ENCODE results near the gene PRR18. TPM values are rescaled to one million over a fixed set of nuclear protein-coding genes. Genes with fewer than 3 reads are reported as not detected.

The PRR18 gene
- total and polyA plus RNA-seq, 4 donors = 0.33 to 2.9 (median 0.87) TPM

DNA sequence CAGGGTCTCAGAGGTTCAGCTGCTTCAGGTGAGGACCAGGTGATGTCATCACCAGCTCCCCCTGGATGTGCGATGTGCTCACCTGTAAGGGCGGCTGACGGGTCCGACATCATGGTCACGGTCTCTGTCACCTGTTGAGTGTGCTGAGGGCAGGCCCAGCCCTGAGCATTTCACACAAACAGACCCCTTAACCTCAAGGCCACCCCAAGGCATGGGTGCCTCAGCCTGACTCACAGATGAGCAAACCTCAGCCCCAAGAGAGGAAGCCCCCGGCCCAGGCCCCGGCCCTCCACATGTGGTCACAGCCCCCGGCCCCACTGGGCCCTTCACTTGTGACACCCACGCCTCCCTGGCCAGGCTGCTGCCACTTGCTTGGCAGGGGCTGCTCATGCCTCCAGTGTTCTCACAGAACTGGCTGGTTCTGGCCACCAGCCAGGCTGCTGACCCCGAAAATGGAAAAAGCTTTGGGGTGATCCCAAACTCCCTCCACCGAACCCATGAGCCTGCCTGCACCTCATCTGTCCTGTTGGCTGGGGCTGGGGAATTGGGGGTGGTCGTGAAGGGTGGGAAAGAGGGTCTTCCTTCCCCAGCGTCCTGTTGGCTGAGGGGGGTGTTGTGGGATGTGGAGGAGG is 33.3 kb downstream of the PRR18 start:
- no peak overlapping the region for H3K4me3 ChIP-seq
- WGBS, 2 donors = 73 to 84% methylated on average over 13 of the region's 13 CpGs
- no peaks in the 10 kb centered on the region for H3K4me1 ChIP-seq (ENCODE audit: control insufficient read depth in 5 of 5, insufficient read depth in 5 of 5, low read length in 5 of 5)
- no peaks in the 10 kb centered on the region for H3K36me3 ChIP-seq (ENCODE audit: control insufficient read depth in 4 of 4, insufficient read depth in 4 of 4, low read length in 4 of 4)
- ATAC-seq (ENCODE audit: insufficient read depth, low FRiP score) = no peak
- H3K9ac ChIP-seq (ENCODE audit: insufficient read depth in 1 of 2, low read length in 2 of 2) = no peak overlapping the region
- DNase-seq = no peak
- no peaks in the 10 kb centered on the region for H3K9me3 ChIP-seq (ENCODE audit: control insufficient read depth in 4 of 4, insufficient read depth in 3 of 4, low read length in 3 of 4)
- TF ChIP-seq, protein P1, sequence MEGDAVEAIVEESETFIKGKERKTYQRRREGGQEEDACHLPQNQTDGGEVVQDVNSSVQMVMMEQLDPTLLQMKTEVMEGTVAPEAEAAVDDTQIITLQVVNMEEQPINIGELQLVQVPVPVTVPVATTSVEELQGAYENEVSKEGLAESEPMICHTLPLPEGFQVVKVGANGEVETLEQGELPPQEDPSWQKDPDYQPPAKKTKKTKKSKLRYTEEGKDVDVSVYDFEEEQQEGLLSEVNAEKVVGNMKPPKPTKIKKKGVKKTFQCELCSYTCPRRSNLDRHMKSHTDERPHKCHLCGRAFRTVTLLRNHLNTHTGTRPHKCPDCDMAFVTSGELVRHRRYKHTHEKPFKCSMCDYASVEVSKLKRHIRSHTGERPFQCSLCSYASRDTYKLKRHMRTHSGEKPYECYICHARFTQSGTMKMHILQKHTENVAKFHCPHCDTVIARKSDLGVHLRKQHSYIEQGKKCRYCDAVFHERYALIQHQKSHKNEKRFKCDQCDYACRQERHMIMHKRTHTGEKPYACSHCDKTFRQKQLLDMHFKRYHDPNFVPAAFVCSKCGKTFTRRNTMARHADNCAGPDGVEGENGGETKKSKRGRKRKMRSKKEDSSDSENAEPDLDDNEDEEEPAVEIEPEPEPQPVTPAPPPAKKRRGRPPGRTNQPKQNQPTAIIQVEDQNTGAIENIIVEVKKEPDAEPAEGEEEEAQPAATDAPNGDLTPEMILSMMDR (IDR thresholded peaks at IDR 0.05; ENCODE audit: control extremely low read depth, extremely low read depth) = no peak
- H3K27me3 ChIP-seq (ENCODE audit: control insufficient read depth in 3 of 3, insufficient read depth in 3 of 3, low read length in 2 of 3) = peaks cover 0 to 11% (median 3%) of the 10 kb centered on the region in 3 donors
- H3K27ac ChIP-seq (ENCODE audit: low read depth in 1 of 2, low read length in 1 of 2) = no peak overlapping the region

DNA sequence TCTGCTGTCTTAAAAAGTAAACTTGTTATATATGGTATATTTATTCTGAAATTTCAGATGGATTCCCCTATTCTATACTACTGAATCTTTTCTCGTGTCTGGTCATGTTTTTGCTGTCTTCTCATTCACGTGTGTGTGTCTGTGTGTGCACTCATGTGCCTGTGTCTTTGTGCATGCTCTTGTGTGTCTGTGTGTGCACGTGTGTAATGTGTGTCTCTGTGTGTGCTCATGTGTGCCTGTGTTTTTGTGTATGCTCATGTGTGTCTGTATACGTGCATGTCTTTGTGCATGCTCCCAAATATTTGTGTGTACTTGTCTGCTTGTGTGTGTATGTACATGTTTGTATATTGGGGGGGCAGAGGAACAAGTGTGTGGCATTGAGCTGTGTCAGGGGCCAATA is 34.0 kb downstream of the PRR18 start:
- no peak for DNase-seq
- H3K4me1 ChIP-seq (ENCODE audit: control insufficient read depth in 5 of 5, insufficient read depth in 5 of 5, low read length in 5 of 5) = no peaks in the 10 kb centered on the region
- no peaks in the 10 kb centered on the region for H3K36me3 ChIP-seq (ENCODE audit: control insufficient read depth in 4 of 4, insufficient read depth in 4 of 4, low read length in 4 of 4)
- H3K9ac ChIP-seq (ENCODE audit: insufficient read depth in 1 of 2, low read length in 2 of 2) = no peak overlapping the region
- H3K4me3 ChIP-seq = no peak overlapping the region
- TF ChIP-seq, protein P1 (IDR thresholded peaks at IDR 0.05; ENCODE audit: control extremely low read depth, extremely low read depth) = no peak
- no peaks in the 10 kb centered on the region for H3K9me3 ChIP-seq (ENCODE audit: control insufficient read depth in 4 of 4, insufficient read depth in 3 of 4, low read length in 3 of 4)
- ATAC-seq (ENCODE audit: insufficient read depth, low FRiP score) = no peak
- peaks cover 0 to 9% (median 6%) of the 10 kb centered on the region in 3 donors for H3K27me3 ChIP-seq (ENCODE audit: control insufficient read depth in 3 of 3, insufficient read depth in 3 of 3, low read length in 2 of 3)
- H3K27ac ChIP-seq (ENCODE audit: low read depth in 1 of 2, low read length in 1 of 2) = no peak overlapping the region
- WGBS, 2 donors = 81 to 90% methylated on average over 4 of the region's 4 CpGs

DNA sequence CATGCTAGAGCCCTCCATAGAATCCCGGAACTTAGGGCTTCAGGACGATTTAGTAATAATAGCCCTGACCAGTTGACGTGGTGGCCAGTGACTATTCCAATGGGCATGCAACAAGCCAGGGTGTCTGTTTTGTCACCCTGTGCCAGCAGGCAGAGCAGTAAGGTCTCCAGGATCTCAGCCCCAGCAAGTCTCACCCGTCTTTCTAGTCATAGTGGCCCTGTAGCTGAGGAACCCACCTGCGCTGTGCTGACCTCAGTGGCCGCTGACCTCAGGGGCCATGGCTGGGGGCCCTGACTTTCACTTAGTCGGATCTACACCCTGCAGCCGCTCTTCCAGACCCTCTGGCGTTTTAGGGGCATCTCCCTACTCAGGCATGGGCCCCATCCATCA is 36.8 kb downstream of the PRR18 start:
- Histone ChIP-seq H3K36me3 (ENCODE audit: control insufficient read depth in 4 of 4, insufficient read depth in 4 of 4, low read length in 4 of 4) (no peaks in the 10 kb centered on the region), H3K4me1 (ENCODE audit: control insufficient read depth in 5 of 5, insufficient read depth in 5 of 5, low read length in 5 of 5) (no peaks in the 10 kb centered on the region), H3K9me3 (ENCODE audit: control insufficient read depth in 4 of 4, insufficient read depth in 3 of 4, low read length in 3 of 4) (no peaks in the 10 kb centered on the region), H3K27ac (ENCODE audit: low read depth in 1 of 2, low read length in 1 of 2) (no peak overlapping the region), H3K9ac (ENCODE audit: insufficient read depth in 1 of 2, low read length in 2 of 2) (no peak overlapping the region), H3K4me3 (no peak overlapping the region), H3K27me3 (ENCODE audit: control insufficient read depth in 3 of 3, insufficient read depth in 3 of 3, low read length in 2 of 3) (peaks cover 0 to 23% (median 23%) of the 10 kb centered on the region in 3 donors)
- WGBS, 2 donors = 86 to 96% methylated on average over 9 of the region's 9 CpGs
- DNase-seq = no peak
- TF ChIP-seq, protein P1 (IDR thresholded peaks at IDR 0.05; ENCODE audit: control extremely low read depth, extremely low read depth) = no peak
- no peak for ATAC-seq (ENCODE audit: insufficient read depth, low FRiP score)
